GM20000 (cell line): ENCODE data around the gene YBX2.

ENCODE experiments used
- DNase-seq: peaks from one replicate; pipeline ENCODE4 v3.0.0; 2012; ENCODE audit warnings: low spot score
- TF ChIP-seq, protein P1 (sequence below): IDR thresholded peaks from 2 replicates; pipeline ENCODE4 v1.5.1; 2012; ENCODE audit warnings: mild to moderate bottlenecking, control low read depth; ENCODE audit errors: extremely low read depth, missing control alignments

YBX2 gene

DNA sequence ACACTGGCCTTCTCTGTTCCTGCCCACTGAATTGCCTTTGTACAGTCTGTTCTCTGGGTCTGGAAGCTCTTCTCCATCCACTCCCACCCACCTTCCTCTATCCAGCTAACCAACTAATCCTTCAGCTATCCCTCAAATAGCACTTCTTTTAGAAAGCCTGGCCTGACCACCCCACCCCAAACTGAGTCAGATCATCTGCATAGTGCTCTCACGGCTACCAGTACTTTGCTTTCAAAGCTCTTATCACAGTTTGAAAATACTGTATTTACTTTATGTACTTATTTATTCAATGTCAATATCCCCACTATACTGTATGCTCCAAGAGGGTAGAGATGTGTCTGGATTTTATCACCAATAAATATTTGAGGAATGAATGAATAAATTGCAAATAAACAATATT is 27.7 kb downstream of the YBX2 start:
- TF ChIP-seq, protein P1, sequence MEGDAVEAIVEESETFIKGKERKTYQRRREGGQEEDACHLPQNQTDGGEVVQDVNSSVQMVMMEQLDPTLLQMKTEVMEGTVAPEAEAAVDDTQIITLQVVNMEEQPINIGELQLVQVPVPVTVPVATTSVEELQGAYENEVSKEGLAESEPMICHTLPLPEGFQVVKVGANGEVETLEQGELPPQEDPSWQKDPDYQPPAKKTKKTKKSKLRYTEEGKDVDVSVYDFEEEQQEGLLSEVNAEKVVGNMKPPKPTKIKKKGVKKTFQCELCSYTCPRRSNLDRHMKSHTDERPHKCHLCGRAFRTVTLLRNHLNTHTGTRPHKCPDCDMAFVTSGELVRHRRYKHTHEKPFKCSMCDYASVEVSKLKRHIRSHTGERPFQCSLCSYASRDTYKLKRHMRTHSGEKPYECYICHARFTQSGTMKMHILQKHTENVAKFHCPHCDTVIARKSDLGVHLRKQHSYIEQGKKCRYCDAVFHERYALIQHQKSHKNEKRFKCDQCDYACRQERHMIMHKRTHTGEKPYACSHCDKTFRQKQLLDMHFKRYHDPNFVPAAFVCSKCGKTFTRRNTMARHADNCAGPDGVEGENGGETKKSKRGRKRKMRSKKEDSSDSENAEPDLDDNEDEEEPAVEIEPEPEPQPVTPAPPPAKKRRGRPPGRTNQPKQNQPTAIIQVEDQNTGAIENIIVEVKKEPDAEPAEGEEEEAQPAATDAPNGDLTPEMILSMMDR = no peak
- DNase-seq = no peak

DNA sequence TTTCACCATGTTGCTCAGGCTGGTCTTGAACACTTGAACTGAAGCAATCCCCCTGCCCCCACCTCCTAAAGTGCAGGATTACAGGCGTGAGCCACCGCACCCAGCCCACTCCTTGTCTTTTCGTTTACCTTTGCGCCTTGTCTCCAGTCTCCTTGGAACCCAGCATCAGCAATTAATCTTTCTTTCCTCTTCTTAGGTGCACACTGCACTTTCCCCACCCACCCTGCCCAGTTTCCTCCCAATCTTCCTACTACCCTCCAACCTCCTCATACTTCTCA is 30.7 kb downstream of the YBX2 start:
- TF ChIP-seq, protein P1 = no peak
- DNase-seq = no peak

DNA sequence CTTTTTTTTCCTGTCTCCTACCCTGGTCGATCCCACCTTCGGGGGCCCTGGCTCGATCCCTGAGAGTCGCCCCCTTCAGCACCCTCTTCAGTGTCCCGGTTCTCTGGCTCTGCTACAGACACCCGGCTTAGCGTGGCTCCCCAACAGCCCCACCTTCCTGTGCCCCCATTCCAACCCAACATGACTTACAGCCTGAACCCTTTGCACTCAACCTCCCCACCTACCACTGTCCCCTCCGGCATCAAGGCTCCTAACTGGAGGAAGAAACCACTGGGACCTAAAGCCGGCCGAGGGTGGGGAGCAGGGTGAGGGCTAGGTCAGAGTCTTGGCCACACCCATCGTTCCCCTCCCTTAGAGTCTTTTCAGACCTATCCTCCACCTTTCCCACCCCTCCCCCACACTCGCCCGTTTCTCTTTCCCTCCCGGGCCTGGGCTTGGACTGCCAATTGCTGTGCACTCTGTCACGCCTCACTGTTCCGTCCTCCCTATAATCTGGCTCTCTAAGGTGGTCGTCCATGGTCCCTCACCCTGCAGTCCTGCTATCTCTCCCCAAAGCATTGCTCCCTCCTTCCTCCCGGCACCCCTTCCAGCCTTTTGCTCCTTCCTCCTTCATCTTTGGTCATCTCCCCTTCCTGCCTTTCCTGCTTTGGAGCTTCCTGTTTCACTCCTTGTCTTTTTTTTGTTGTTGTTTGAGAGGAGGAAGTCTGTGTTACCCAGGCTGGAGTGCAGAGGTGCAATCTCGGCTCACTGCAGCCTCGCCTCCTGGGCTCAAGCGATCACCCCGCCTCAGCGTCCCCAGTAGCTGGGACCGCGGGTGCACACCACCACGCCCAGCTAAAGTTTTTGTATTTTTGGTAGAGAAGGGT is 31.3 kb downstream of the YBX2 start:
- DNase-seq = peak; percentile 40
- TF ChIP-seq, protein P1 = no peak

DNA sequence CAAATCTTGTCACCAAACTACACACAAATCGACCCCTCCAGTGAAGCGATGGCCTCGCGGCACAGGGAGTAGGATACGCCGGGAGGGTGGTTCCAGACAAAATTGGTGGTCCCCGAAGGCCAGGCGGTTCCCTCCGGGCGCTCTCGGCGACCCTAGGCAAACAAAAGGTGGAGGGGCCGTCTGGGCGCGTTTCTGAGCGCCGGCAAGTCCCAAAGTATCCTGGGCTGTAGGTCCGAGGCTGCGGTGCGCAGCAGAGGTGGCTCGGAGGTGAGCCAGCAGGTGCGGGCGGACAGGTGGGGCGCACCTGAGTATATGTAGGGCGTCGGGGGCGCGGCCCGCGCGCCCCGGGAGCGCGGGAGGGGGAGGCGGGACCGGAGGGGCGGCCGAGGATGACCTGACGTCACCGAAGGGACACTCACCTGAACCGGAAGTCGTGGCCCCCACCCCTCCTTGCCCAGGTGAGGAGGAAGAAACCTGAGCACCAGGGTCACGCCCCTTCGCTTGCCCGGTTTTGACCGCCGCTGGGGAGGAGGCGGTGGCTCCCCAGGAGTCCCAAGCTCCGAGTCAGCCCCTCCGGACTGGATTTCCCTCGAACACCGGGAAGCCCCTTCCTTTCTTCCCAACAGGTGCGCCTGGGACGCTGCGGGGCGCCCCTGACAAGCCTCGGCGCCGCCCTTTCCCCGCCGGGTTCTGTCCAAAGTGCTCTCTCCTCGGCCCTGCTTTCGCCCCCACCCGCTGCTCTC is 32.1 kb downstream of the YBX2 start, which contains the start of gene CLDN7:
Gene CLDN7, minus strand, starts transcription at position 287 of the 743 bp plus-strand sequence. CDS start 435 bp downstream, outside the sequence.
- peak; percentile 55 for DNase-seq
- TF ChIP-seq, protein P1 = no peak

DNA sequence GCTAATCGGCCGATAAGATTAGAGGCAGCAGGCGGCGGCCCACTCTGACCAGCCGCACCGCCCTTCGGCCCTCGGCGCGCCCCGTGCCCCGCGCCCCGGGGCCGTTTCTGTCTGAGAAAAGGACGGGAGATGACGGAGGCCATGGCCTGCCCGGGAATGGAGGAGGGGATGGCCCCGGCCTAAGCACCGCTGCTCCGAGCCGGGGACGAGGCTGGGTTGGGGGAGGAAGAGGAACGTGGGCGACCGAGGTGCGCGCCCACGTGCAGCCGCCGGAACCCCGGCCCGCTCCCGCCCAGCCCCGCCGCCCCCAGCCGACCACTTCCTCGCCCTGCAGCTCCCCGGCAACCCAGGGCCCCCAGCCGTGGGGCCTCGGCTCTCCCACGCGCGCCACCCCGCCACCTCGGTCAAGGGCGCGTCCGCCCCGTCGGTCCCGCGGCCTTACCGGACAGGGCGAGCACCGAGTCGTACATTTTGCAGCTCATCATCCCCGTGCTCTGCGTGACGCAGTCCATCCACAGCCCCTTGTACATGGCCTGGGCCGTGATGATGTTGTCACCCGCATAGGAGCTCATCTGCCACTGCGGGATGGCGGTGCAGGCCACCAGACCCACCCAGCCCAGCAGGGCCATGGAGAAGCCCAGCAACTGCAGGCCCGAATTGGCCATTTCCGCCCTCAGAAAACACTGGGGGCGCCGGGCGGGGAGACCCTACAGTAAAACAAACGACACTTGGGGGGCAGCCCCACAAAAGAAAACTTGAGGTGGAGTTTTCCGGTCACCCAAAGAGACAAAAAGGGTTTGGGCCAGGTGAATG is 32.9 kb downstream of the YBX2 start:
- TF ChIP-seq, protein P1 = no peak
- peak; percentile 76 for DNase-seq

DNA sequence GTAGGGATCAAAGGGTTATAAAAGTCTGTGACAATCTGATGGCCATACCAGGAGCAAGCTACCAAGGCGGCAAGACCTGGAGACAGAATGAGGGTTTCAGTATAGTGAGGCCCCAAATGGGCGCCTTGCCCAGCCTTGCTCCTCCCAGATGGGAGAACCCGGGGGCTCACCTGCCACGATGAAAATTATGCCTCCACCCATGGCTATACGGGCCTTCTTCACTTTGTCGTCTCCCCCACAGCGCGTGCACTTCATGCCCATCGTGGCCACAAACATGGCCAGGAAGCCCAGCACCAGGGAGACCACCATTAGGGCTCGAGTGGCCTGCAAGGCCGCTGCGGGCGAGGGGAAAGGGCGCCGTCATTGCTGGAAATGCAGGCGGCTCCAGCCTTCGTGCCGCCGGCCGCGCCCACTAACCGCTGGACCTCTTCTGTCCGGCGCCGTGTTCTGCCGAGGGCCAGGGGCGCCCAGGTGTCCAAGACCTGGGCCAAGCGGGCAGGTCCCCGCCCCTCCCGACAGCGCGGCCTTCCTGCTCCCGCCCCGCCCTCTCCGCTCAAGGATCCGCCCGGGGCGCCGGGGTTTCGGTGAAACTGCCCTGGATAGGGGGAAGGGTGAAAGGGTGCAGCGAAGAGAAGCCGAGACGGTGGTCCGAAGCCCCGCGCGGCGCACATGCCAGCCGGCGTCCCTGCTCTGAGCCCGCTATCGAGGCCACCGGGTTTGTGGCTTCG is 33.6 kb downstream of the YBX2 start:
- peak; percentile 71 for DNase-seq
- TF ChIP-seq, protein P1 = no peak
